ENCODE results near the gene IGFBP4. TPM values are rescaled to one million over a fixed set of nuclear protein-coding genes. Genes with fewer than 3 reads are reported as not detected.

IGFBP4 gene
- total and polyA plus RNA-seq, 2 of the 4 experiments (the other 2 are of a cell fraction) = 308 to 1,187 TPM

GRCh38 chr17:40470932-40471828, 27.9 kb downstream of the IGFBP4 start (continued):
- TF ChIP-seq ELK1 (IDR thresholded peaks at IDR 0.05; ENCODE audit: borderline replicate concordance, low read depth, low read length) = no peak
- peak; percentile 28; the same call in 1 of the 2 replicates for TF ChIP-seq SMC3 (IDR thresholded peaks at IDR 0.05; ENCODE audit: low read depth, low read length)
- 0 out of 2 replicates have a peak, but pooled peaks have one; percentile 3 for TF ChIP-seq RAD21 (IDR thresholded peaks at IDR 0.05; ENCODE audit: low read length)
